Activated CD4-positive, alpha-beta memory T cell treated with anti-CD3 and anti-CD28 coated beads, Interleukin-2, amount 10 ng/mL, durations not matched to agents 7 days and 5 days (primary cell): Measurements from ENCODE around the gene MBD5. TPM values are rescaled to one million over a fixed set of nuclear protein-coding genes. Genes with fewer than 3 reads are reported as not detected.

ENCODE experiments used
- CTCF ChIA-PET: fragments of 350-600 bp; sonication (Branson Sonifier 250); formaldehyde crosslinking; loops from one replicate; lab custom pipeline; 2021; ENCODE audit warnings: antibody characterized with exemption, inconsistent platforms; lab: Charles Lee
- POLR2A ChIA-PET: fragments of 350-600 bp; sonication (Branson Sonifier 250); formaldehyde crosslinking; loops from one replicate; lab custom pipeline; 2021; ENCODE audit warnings: antibody characterized with exemption; lab: Charles Lee
- DNase-seq: peaks from one replicate; pipeline ENCODE4 v3.0.0-alpha.2; 2020
- H3K27ac Mint-ChIP-seq: one replicate; pipeline ENCODE4 v1.8.0; 2021; ENCODE audit warnings: mild to moderate bottlenecking, mixed read lengths
- H3K27me3 Mint-ChIP-seq: one replicate; pipeline ENCODE4 v1.8.0; 2021; ENCODE audit warnings: mixed read lengths
- H3K36me3 Mint-ChIP-seq: one replicate; pipeline ENCODE4 v1.8.0; 2021; ENCODE audit warnings: low read depth, mixed read lengths
- H3K4me1 Mint-ChIP-seq: one replicate; pipeline ENCODE4 v1.8.0; 2021; ENCODE audit warnings: mixed read lengths
- H3K4me3 Mint-ChIP-seq: one replicate; pipeline ENCODE4 v1.8.0; 2021; ENCODE audit warnings: mild to moderate bottlenecking, mixed read lengths
- H3K9me3 Mint-ChIP-seq: one replicate; pipeline ENCODE4 v1.8.0; 2021; ENCODE audit warnings: mixed read lengths
- total RNA-seq, 2 experiments: library from RNA; stranded (reverse); gene quantifications; one replicate each; pipeline ENCODE4 v1.2.3, GENCODE V29; 2021

MBD5 gene
- total RNA-seq, 2 experiments from 2014 or later: 30.7 to 35.8 TPM

- Mint-ChIP-seq H3K4me1 (peaks cover 2% of the 10 kb centered on the region), H3K9me3 (peaks cover 56% of the 10 kb centered on the region), H3K27me3 (no peaks in the 10 kb centered on the region), H3K4me3 (no peak overlapping the region), H3K36me3 (peaks cover 36% of the 10 kb centered on the region), H3K27ac (no peak overlapping the region)
- CTCF ChIA-PET: no interaction called here
- DNase-seq: no peak
- POLR2A ChIA-PET: no interaction called here
Measured at GRCh38 chr2:148255929-148256328, 235.0 kb downstream of the MBD5 start.

GRCh38 chr2:148257276-148257675 lies 236.4 kb downstream of the MBD5 start:
- no peak overlapping the region for H3K27ac Mint-ChIP-seq
- H3K36me3 Mint-ChIP-seq: peaks cover 30% of the 10 kb centered on the region
- H3K4me1 Mint-ChIP-seq: peaks cover 2% of the 10 kb centered on the region
- ChIA-PET CTCF (no interaction called here), POLR2A (no interaction called here)
- no peaks in the 10 kb centered on the region for H3K27me3 Mint-ChIP-seq
- no peak for DNase-seq
- peaks cover 51% of the 10 kb centered on the region for H3K9me3 Mint-ChIP-seq
- no peak overlapping the region for H3K4me3 Mint-ChIP-seq

- DNase-seq: no peak
- POLR2A ChIA-PET: no interaction called here
- H3K9me3 Mint-ChIP-seq: peaks cover 49% of the 10 kb centered on the region
- peaks cover 2% of the 10 kb centered on the region for H3K4me1 Mint-ChIP-seq
- no peak overlapping the region for H3K4me3 Mint-ChIP-seq
- H3K27me3 Mint-ChIP-seq: no peaks in the 10 kb centered on the region
- H3K27ac Mint-ChIP-seq: no peak overlapping the region
- H3K36me3 Mint-ChIP-seq: peaks cover 27% of the 10 kb centered on the region
- CTCF ChIA-PET: no interaction called here
Measured at GRCh38 chr2:148258124-148258523, 237.2 kb downstream of the MBD5 start.

- Mint-ChIP-seq H3K27ac (no peak overlapping the region), H3K4me1 (peaks cover 2% of the 10 kb centered on the region), H3K4me3 (no peak overlapping the region), H3K36me3 (peaks cover 19% of the 10 kb centered on the region), H3K27me3 (no peaks in the 10 kb centered on the region), H3K9me3 (peaks cover 33% of the 10 kb centered on the region)
- POLR2A ChIA-PET: no interaction called here
- CTCF ChIA-PET: no interaction called here
- DNase-seq: no peak
Measured at GRCh38 chr2:148259674-148260073, 238.8 kb downstream of the MBD5 start.

GRCh38 chr2:148263890-148264289 lies 243.0 kb downstream of the MBD5 start:
- H3K27me3 Mint-ChIP-seq: no peaks in the 10 kb centered on the region
- H3K36me3 Mint-ChIP-seq: peaks cover 13% of the 10 kb centered on the region
- CTCF ChIA-PET: no interaction called here
- H3K4me3 Mint-ChIP-seq: no peak overlapping the region
- POLR2A ChIA-PET: no interaction called here
- no peak for DNase-seq
- H3K27ac Mint-ChIP-seq: no peak overlapping the region
- H3K9me3 Mint-ChIP-seq: peaks cover 14% of the 10 kb centered on the region
- H3K4me1 Mint-ChIP-seq: no peaks in the 10 kb centered on the region

- no peak overlapping the region for H3K4me3 Mint-ChIP-seq
- ChIA-PET POLR2A (no interaction called here), CTCF (no interaction called here)
- H3K27me3 Mint-ChIP-seq: no peaks in the 10 kb centered on the region
- DNase-seq: no peak
- no peaks in the 10 kb centered on the region for H3K4me1 Mint-ChIP-seq
- H3K9me3 Mint-ChIP-seq: no peaks in the 10 kb centered on the region
- peaks cover 4% of the 10 kb centered on the region for H3K36me3 Mint-ChIP-seq
- no peak overlapping the region for H3K27ac Mint-ChIP-seq
Measured at GRCh38 chr2:148273158-148273691, 252.3 kb downstream of the MBD5 start.

GRCh38 chr2:148279216-148279615 lies 258.3 kb downstream of the MBD5 start:
- peaks cover 5% of the 10 kb centered on the region for H3K36me3 Mint-ChIP-seq
- H3K4me3 Mint-ChIP-seq: no peak overlapping the region
- H3K27me3 Mint-ChIP-seq: no peaks in the 10 kb centered on the region
- H3K9me3 Mint-ChIP-seq: no peaks in the 10 kb centered on the region
- POLR2A ChIA-PET: interaction anchor here (0.9 kb wide), 1 partner anchor 62 kb away, joined by 3 read pairs; no protein-coding TSS in a partner anchor
- H3K27ac Mint-ChIP-seq: no peak overlapping the region
- H3K4me1 Mint-ChIP-seq: no peaks in the 10 kb centered on the region
- no peak for DNase-seq
- CTCF ChIA-PET: no interaction called here

- H3K27ac Mint-ChIP-seq: no peak overlapping the region
- CTCF ChIA-PET: no interaction called here
Measured at GRCh38 chr2:148282201-148282600, 261.3 kb downstream of the MBD5 start.

GRCh38 chr2:148292431-148292830 lies 271.5 kb downstream of the MBD5 start:
- Mint-ChIP-seq H3K27me3 (no peaks in the 10 kb centered on the region), H3K9me3 (no peaks in the 10 kb centered on the region), H3K27ac (no peak overlapping the region), H3K4me1 (no peaks in the 10 kb centered on the region), H3K36me3 (peaks cover 3% of the 10 kb centered on the region), H3K4me3 (no peak overlapping the region)
- no peak for DNase-seq
- ChIA-PET POLR2A (no interaction called here), CTCF (no interaction called here)

More at GRCh38 chr2:148282201-148282600, 261.3 kb downstream of the MBD5 start:
- H3K36me3 Mint-ChIP-seq: peaks cover 5% of the 10 kb centered on the region
- H3K9me3 Mint-ChIP-seq: no peaks in the 10 kb centered on the region
- H3K4me3 Mint-ChIP-seq: no peak overlapping the region
- POLR2A ChIA-PET: no interaction called here
- H3K4me1 Mint-ChIP-seq: no peaks in the 10 kb centered on the region
- H3K27me3 Mint-ChIP-seq: no peaks in the 10 kb centered on the region
- no peak for DNase-seq

- Mint-ChIP-seq H3K27ac (no peak overlapping the region), H3K4me3 (no peak overlapping the region), H3K9me3 (no peaks in the 10 kb centered on the region), H3K36me3 (peaks cover 3% of the 10 kb centered on the region), H3K4me1 (no peaks in the 10 kb centered on the region), H3K27me3 (no peaks in the 10 kb centered on the region)
- POLR2A ChIA-PET: no interaction called here
- no peak for DNase-seq
- CTCF ChIA-PET: no interaction called here
Measured at GRCh38 chr2:148298196-148298595, 277.3 kb downstream of the MBD5 start.

- Mint-ChIP-seq H3K27ac (no peak overlapping the region), H3K27me3 (no peaks in the 10 kb centered on the region), H3K36me3 (peaks cover 3% of the 10 kb centered on the region), H3K9me3 (no peaks in the 10 kb centered on the region), H3K4me3 (no peak overlapping the region), H3K4me1 (no peaks in the 10 kb centered on the region)
- ChIA-PET CTCF (no interaction called here), POLR2A (interaction anchor here (0.6 kb wide), 1 partner anchor 152 kb away, joined by 4 read pairs; no protein-coding TSS in a partner anchor)
- DNase-seq: no peak
Measured at GRCh38 chr2:148299616-148300015, 278.7 kb downstream of the MBD5 start.

- Mint-ChIP-seq H3K27me3 (no peaks in the 10 kb centered on the region), H3K9me3 (no peaks in the 10 kb centered on the region), H3K4me3 (no peak overlapping the region), H3K4me1 (no peaks in the 10 kb centered on the region), H3K36me3 (peaks cover 3% of the 10 kb centered on the region), H3K27ac (no peak overlapping the region)
- CTCF ChIA-PET: no interaction called here
- POLR2A ChIA-PET: no interaction called here
- no peak for DNase-seq
Measured at GRCh38 chr2:148300544-148300943, 279.7 kb downstream of the MBD5 start.

- no peak overlapping the region for H3K4me3 Mint-ChIP-seq
- ChIA-PET CTCF (no interaction called here), POLR2A (no interaction called here)
- H3K27me3 Mint-ChIP-seq: no peaks in the 10 kb centered on the region
- no peak overlapping the region for H3K27ac Mint-ChIP-seq
- no peaks in the 10 kb centered on the region for H3K36me3 Mint-ChIP-seq
- H3K4me1 Mint-ChIP-seq: no peaks in the 10 kb centered on the region
- no peaks in the 10 kb centered on the region for H3K9me3 Mint-ChIP-seq
- no peak for DNase-seq
Measured at GRCh38 chr2:148301362-148301761, 280.5 kb downstream of the MBD5 start.

GRCh38 chr2:148302526-148302925 lies 281.6 kb downstream of the MBD5 start:
- POLR2A ChIA-PET: no interaction called here
- H3K4me3 Mint-ChIP-seq: no peak overlapping the region
- no peaks in the 10 kb centered on the region for H3K4me1 Mint-ChIP-seq
- no peak for DNase-seq
- no peaks in the 10 kb centered on the region for H3K27me3 Mint-ChIP-seq
- no peaks in the 10 kb centered on the region for H3K36me3 Mint-ChIP-seq
- CTCF ChIA-PET: no interaction called here
- no peak overlapping the region for H3K27ac Mint-ChIP-seq
- no peaks in the 10 kb centered on the region for H3K9me3 Mint-ChIP-seq
